ENCODE data around the gene TNFRSF1B. TPM values are rescaled to one million over a fixed set of nuclear protein-coding genes. Genes with fewer than 3 reads are reported as not detected.

TNFRSF1B gene
- total RNA-seq, 3 donors from 2014 or later (not counting 1 experiment from before 2014, with no cell fraction given) = 152 to 173 (median 172) TPM

DNA sequence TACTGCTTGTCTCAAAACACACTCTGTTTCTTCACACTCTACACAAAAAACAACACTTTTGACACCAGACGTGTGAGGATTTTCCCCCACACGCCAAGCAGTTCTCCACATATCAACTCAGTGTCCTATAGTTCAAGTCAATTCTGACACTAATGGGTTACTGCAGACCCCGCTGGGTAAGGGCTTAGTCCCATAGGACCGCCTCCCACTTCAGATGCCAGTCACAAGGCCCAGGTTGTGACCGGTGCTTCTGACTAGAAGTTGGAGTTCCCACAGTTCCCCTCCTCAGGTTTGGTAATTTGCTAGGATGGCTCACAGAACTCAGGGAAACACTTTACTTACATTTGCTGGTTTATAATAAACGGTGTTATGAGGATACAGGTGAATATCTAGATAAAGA is 83.0 kb downstream of the TNFRSF1B start:
- ATAC-seq (no peak), DNase-seq (no peak)
- Mint-ChIP-seq H3K4me3 (no peak overlapping the region), H3K9me3 (no peaks in the 10 kb centered on the region), H3K4me1 (no peaks in the 10 kb centered on the region), H3K36me3 (peaks cover 23% of the 10 kb centered on the region), H3K27me3 (ENCODE audit: low read depth in 2 of 2) (no peaks in the 10 kb centered on the region), H3K27ac (no peak overlapping the region)
- Histone ChIP-seq H3K27me3 (ENCODE audit: control insufficient read depth, insufficient read depth, low read length) (no peaks in the 10 kb centered on the region), H3K9me3 (ENCODE audit: control insufficient read depth, insufficient read depth, low read length) (no peaks in the 10 kb centered on the region), H3K4me1 (ENCODE audit: control insufficient read depth, insufficient read depth, low read length) (no peaks in the 10 kb centered on the region), H3K27ac (ENCODE audit: low read length) (no peak overlapping the region), H3K4me3 (ENCODE audit: low read length) (no peak overlapping the region), H3K36me3 (ENCODE audit: control insufficient read depth, insufficient read depth, low read length) (peaks cover 58% of the 10 kb centered on the region)
- 82% methylated on average over 5 of the region's 6 CpGs for WGBS (ENCODE audit: insufficient coverage)
- intact Hi-C loops (cut with micrococcal nuclease) = no loop called here
- TF ChIP-seq, protein P1, sequence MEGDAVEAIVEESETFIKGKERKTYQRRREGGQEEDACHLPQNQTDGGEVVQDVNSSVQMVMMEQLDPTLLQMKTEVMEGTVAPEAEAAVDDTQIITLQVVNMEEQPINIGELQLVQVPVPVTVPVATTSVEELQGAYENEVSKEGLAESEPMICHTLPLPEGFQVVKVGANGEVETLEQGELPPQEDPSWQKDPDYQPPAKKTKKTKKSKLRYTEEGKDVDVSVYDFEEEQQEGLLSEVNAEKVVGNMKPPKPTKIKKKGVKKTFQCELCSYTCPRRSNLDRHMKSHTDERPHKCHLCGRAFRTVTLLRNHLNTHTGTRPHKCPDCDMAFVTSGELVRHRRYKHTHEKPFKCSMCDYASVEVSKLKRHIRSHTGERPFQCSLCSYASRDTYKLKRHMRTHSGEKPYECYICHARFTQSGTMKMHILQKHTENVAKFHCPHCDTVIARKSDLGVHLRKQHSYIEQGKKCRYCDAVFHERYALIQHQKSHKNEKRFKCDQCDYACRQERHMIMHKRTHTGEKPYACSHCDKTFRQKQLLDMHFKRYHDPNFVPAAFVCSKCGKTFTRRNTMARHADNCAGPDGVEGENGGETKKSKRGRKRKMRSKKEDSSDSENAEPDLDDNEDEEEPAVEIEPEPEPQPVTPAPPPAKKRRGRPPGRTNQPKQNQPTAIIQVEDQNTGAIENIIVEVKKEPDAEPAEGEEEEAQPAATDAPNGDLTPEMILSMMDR (IDR thresholded peaks at IDR 0.05) = no peak

DNA sequence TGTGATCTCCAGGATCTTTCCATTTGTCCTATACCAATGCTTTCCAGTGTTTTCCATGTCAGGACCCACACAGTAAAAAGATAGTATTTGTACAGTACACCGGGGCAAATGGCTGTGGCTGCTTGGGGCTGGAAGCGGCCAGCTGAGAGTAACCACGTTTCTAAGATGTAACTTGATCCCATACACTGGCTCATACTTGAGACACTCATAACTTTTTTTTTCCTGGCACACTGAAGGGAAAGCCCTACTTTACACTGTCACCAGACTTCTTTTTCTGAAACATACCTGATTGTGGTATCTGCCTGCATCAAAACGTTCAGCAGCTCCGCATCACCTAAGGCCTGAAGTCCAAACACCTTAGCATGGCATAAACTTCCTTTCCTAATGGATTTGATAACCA is 84.7 kb downstream of the TNFRSF1B start:
- Histone ChIP-seq H3K36me3 (ENCODE audit: control insufficient read depth, insufficient read depth, low read length) (peaks cover 48% of the 10 kb centered on the region), H3K27me3 (ENCODE audit: control insufficient read depth, insufficient read depth, low read length) (no peaks in the 10 kb centered on the region), H3K27ac (ENCODE audit: low read length) (no peak overlapping the region), H3K4me3 (ENCODE audit: low read length) (no peak overlapping the region), H3K9me3 (ENCODE audit: control insufficient read depth, insufficient read depth, low read length) (no peaks in the 10 kb centered on the region), H3K4me1 (ENCODE audit: control insufficient read depth, insufficient read depth, low read length) (no peaks in the 10 kb centered on the region)
- Mint-ChIP-seq H3K27ac (no peak overlapping the region), H3K4me1 (no peaks in the 10 kb centered on the region), H3K27me3 (ENCODE audit: low read depth in 2 of 2) (no peaks in the 10 kb centered on the region), H3K9me3 (no peaks in the 10 kb centered on the region), H3K36me3 (peaks cover 27% of the 10 kb centered on the region), H3K4me3 (no peak overlapping the region)
- DNase-seq = no peak
- WGBS (ENCODE audit: insufficient coverage) = 92% methylated on average over 5 of the region's 5 CpGs
- no peak for ATAC-seq
- intact Hi-C loops (cut with micrococcal nuclease) = no loop called here
- TF ChIP-seq, protein P1 (IDR thresholded peaks at IDR 0.05) = no peak

DNA sequence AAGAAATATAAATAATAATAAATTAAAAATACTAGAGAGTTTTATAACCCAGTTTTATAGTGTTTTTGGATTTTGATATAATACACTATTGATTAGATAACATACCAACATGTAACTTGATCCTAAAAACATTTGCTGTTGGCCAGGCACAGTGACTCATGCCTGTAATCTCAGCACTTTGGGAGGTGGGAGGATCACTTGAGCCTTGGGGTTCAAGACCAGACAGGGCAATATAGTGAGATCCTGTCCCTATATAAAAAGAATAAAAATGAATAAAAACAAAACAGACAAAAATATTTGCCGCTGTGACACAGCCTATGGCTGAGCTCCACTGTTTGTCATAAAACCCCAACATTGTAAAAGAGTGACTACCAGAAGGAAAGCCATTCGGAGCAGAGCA is 89.1 kb downstream of the TNFRSF1B start:
- H3K36me3 ChIP-seq (ENCODE audit: control insufficient read depth, insufficient read depth, low read length) = peaks cover 55% of the 10 kb centered on the region
- DNase-seq (no peak), ATAC-seq (no peak)
- WGBS (ENCODE audit: insufficient coverage) = 98% methylated on average over 2 of the region's 2 CpGs
- no peaks in the 10 kb centered on the region for H3K9me3 Mint-ChIP-seq
- no peaks in the 10 kb centered on the region for H3K9me3 ChIP-seq (ENCODE audit: control insufficient read depth, insufficient read depth, low read length)
- no peak overlapping the region for H3K4me3 ChIP-seq (ENCODE audit: low read length)
- H3K27me3 Mint-ChIP-seq (ENCODE audit: low read depth in 2 of 2) = no peaks in the 10 kb centered on the region
- H3K4me1 Mint-ChIP-seq = no peaks in the 10 kb centered on the region
- H3K27ac Mint-ChIP-seq = no peak overlapping the region
- intact Hi-C loops (cut with micrococcal nuclease) = no loop called here
- no peak overlapping the region for H3K4me3 Mint-ChIP-seq
- no peak overlapping the region for H3K27ac ChIP-seq (ENCODE audit: low read length)
- no peaks in the 10 kb centered on the region for H3K27me3 ChIP-seq (ENCODE audit: control insufficient read depth, insufficient read depth, low read length)
- no peaks in the 10 kb centered on the region for H3K4me1 ChIP-seq (ENCODE audit: control insufficient read depth, insufficient read depth, low read length)
- TF ChIP-seq, protein P1 (IDR thresholded peaks at IDR 0.05) = no peak
- H3K36me3 Mint-ChIP-seq = peaks cover 39% of the 10 kb centered on the region

DNA sequence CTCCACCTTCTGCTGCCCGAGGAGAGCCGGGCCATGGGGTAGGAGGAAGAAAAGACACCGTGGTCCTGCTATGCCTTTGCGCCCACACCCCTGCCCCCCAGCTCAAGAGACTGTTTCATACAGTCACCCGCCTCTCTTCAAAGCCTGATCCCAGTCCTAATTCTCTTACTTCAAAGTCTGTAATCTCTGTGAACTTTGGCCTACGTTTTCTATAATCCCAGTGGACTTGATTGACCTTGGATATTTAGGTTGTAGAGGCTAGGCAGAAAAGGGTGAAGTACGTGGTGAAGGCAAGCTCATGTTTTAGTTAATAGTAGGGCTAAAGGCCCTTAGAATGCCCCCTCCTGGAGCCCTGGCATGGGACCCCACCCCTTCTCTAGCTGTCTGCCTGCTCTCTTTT is 91.5 kb downstream of the TNFRSF1B start:
- H3K36me3 Mint-ChIP-seq = peaks cover 49% of the 10 kb centered on the region
- Histone ChIP-seq H3K4me3 (ENCODE audit: low read length) (no peak overlapping the region), H3K27ac (ENCODE audit: low read length) (no peak overlapping the region), H3K9me3 (ENCODE audit: control insufficient read depth, insufficient read depth, low read length) (no peaks in the 10 kb centered on the region), H3K36me3 (ENCODE audit: control insufficient read depth, insufficient read depth, low read length) (peaks cover 63% of the 10 kb centered on the region), H3K4me1 (ENCODE audit: control insufficient read depth, insufficient read depth, low read length) (no peaks in the 10 kb centered on the region), H3K27me3 (ENCODE audit: control insufficient read depth, insufficient read depth, low read length) (no peaks in the 10 kb centered on the region)
- TF ChIP-seq, protein P1 (IDR thresholded peaks at IDR 0.05) = no peak
- DNase-seq (no peak), ATAC-seq (no peak)
- H3K27ac Mint-ChIP-seq = no peak overlapping the region
- no peak overlapping the region for H3K4me3 Mint-ChIP-seq
- H3K9me3 Mint-ChIP-seq = no peaks in the 10 kb centered on the region
- intact Hi-C loops (cut with micrococcal nuclease) = no loop called here
- H3K4me1 Mint-ChIP-seq = no peaks in the 10 kb centered on the region
- H3K27me3 Mint-ChIP-seq (ENCODE audit: low read depth in 2 of 2) = no peaks in the 10 kb centered on the region
- 91% methylated on average over 7 of the region's 7 CpGs for WGBS (ENCODE audit: insufficient coverage)
